ENCODE measurements around the gene PDS5A.
"Not testable (repeated sequence)": the region's sequence is repeated elsewhere in the genome, so short reads cannot be mapped to it uniquely, and the experiment has no call there.

DNA sequence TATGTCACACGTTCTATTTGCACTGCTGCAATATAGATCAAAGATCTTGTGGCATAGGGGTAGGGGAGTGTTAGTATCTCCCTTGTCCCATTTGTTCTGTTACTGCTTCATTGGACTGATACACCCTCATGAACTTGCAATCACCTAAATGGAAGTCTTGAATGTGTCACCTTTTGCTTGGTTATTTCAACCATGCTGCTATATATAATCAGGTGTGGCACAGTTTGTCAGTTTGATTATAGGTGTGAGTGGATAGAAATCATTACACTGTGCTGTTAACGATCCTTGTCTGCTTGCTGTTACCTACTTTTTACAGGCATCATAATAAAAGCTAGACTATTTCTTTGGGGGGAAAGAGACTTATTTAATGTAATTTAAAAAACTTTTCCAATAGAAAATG is 195.7 kb downstream of the PDS5A start:
- TF ChIP-seq, protein P1, sequence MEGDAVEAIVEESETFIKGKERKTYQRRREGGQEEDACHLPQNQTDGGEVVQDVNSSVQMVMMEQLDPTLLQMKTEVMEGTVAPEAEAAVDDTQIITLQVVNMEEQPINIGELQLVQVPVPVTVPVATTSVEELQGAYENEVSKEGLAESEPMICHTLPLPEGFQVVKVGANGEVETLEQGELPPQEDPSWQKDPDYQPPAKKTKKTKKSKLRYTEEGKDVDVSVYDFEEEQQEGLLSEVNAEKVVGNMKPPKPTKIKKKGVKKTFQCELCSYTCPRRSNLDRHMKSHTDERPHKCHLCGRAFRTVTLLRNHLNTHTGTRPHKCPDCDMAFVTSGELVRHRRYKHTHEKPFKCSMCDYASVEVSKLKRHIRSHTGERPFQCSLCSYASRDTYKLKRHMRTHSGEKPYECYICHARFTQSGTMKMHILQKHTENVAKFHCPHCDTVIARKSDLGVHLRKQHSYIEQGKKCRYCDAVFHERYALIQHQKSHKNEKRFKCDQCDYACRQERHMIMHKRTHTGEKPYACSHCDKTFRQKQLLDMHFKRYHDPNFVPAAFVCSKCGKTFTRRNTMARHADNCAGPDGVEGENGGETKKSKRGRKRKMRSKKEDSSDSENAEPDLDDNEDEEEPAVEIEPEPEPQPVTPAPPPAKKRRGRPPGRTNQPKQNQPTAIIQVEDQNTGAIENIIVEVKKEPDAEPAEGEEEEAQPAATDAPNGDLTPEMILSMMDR (IDR thresholded peaks at IDR 0.05) = not testable (repeated sequence)
- TF ChIP-seq ZFX (IDR thresholded peaks at IDR 0.05; ENCODE audit: borderline replicate concordance) = not testable (repeated sequence)
